B cell (primary cell): ENCODE results near the gene GATA3. TPM values are rescaled to one million over a fixed set of nuclear protein-coding genes. Genes with fewer than 3 reads are reported as not detected.

Experiments
- ATAC-seq: fragments of 200-7000 bp; cut with Tn5 transposase; one replicate; pipeline ENCODE4 v1.10.0; 2021; ENCODE audit warnings: low read depth, mild to moderate bottlenecking, moderate number of reproducible peaks, moderate library complexity
- CTCF ChIA-PET: fragments of 350-600 bp; sonication (Branson Sonifier 250); formaldehyde crosslinking; loops from one replicate; lab custom pipeline; 2021; ENCODE audit warnings: antibody characterized with exemption, inconsistent platforms; lab: Charles Lee
- POLR2A ChIA-PET: fragments of 350-600 bp; sonication (Branson Sonifier 250); formaldehyde crosslinking; loops from one replicate; lab custom pipeline; 2021; ENCODE audit warnings: antibody characterized with exemption; lab: Charles Lee
- DNase-seq: peaks from one replicate; pipeline ENCODE4 v3.0.0; 2013
- H2AFZ ChIP-seq: 2 replicates; pipeline ENCODE4 v1.6.1; 2012; ENCODE audit warnings: mild to moderate bottlenecking, low read depth, low read length; ENCODE audit not compliant: insufficient read depth, poor library complexity, severe bottlenecking
- H3K27ac ChIP-seq, 2 donors: 1 replicate in 1 of 2; 2 replicates in 1 of 2; pipeline ENCODE4 v1.5.1; 2012 to 2013; ENCODE audit warnings: low read length in 2 of 2, mild to moderate bottlenecking in 2 of 2, moderate library complexity in 1 of 2
- H3K27me3 ChIP-seq, 4 experiments: fragments of 200-600 bp in 1 of 4; sonication (generic) in 1 of 4; replicated peaks in 1 of 4; 1 replicate in 2 of 4; 2 replicates in 2 of 4; pipeline versions ENCODE4 v1.6.1 to v1.7.0; 2013 to 2016; ENCODE audit warnings: low read length in 3 of 4, mild to moderate bottlenecking in 2 of 4, mixed read lengths in 1 of 4, moderate library complexity in 1 of 4; ENCODE audit not compliant: insufficient read depth in 4 of 4, control insufficient read depth in 3 of 4; ENCODE audit errors: control extremely low read depth in 1 of 4
- H3K36me3 ChIP-seq, 2 experiments: replicated peaks in 1 of 2; 1 replicate in 1 of 2; 2 replicates in 1 of 2; pipeline versions ENCODE4 v1.6.1 to v1.7.1; 2013; ENCODE audit warnings: low read length in 1 of 2; ENCODE audit not compliant: insufficient read depth in 2 of 2, control insufficient read depth in 1 of 2; ENCODE audit errors: control extremely low read depth in 1 of 2, extremely low read depth in 1 of 2
- H3K4me1 ChIP-seq, 2 donors: fragments of 200-600 bp in 1 of 2; sonication (generic) in 1 of 2; 1 replicate in 1 of 2; 2 replicates in 1 of 2; pipeline versions ENCODE4 v1.5.1 to v1.6.1; 2013 to 2017; ENCODE audit warnings: low read length in 2 of 2; ENCODE audit not compliant: control insufficient read depth in 2 of 2, insufficient read depth in 2 of 2
- H3K4me2 ChIP-seq: replicated peaks from 2 replicates; pipeline ENCODE3; 2012; ENCODE audit warnings: mild to moderate bottlenecking, low read depth, low read length; ENCODE audit not compliant: poor library complexity, severe bottlenecking
- H3K4me3 ChIP-seq, 5 experiments: fragments of 200-600 bp in 1 of 5; sonication (generic) in 1 of 5; 1 replicate in 3 of 5; 2 replicates in 2 of 5; pipeline versions ENCODE4 v1.5.1 to v1.7.0; 2011 to 2016; ENCODE audit warnings: low read length in 4 of 5, mild to moderate bottlenecking in 4 of 5, low read depth in 2 of 5, control low read depth in 1 of 5, moderate library complexity in 1 of 5; ENCODE audit not compliant: insufficient read depth in 1 of 5; ENCODE audit errors: control extremely low read depth in 1 of 5, extremely low read depth in 1 of 5
- H3K79me2 ChIP-seq: fragments of 200-600 bp; sonication (generic); one replicate; pipeline ENCODE4 v1.6.0; 2016; ENCODE audit warnings: low read length; ENCODE audit not compliant: control insufficient read depth, insufficient read depth
- H3K9ac ChIP-seq: fragments of 200-600 bp; sonication (generic); 2 replicates; pipeline ENCODE4 v1.6.1; 2017; ENCODE audit warnings: mild to moderate bottlenecking, low read length, moderate library complexity
- H3K9me3 ChIP-seq, 3 donors: one replicate each; pipeline versions ENCODE4 v1.6.1 to v1.7.1; 2013; ENCODE audit warnings: low read length in 2 of 3; ENCODE audit not compliant: control insufficient read depth in 2 of 3, insufficient read depth in 1 of 3; ENCODE audit errors: control extremely low read depth in 1 of 3
- H4K20me1 ChIP-seq: 2 replicates; pipeline ENCODE4 v1.6.0; 2012; ENCODE audit warnings: mild to moderate bottlenecking, low read length; ENCODE audit not compliant: insufficient read depth, control insufficient read depth, poor library complexity, severe bottlenecking
- H3K27ac Mint-ChIP-seq: one replicate; pipeline ENCODE4 v1.8.0; 2021; ENCODE audit warnings: mixed read lengths
- H3K27me3 Mint-ChIP-seq: one replicate; pipeline ENCODE4 v1.8.0; 2021; ENCODE audit warnings: mixed read lengths
- H3K4me1 Mint-ChIP-seq: one replicate; pipeline ENCODE4 v1.8.0; 2021; ENCODE audit warnings: mixed read lengths
- H3K4me3 Mint-ChIP-seq: one replicate; pipeline ENCODE4 v1.8.0; 2021; ENCODE audit warnings: mixed read lengths
- H3K9me3 Mint-ChIP-seq: one replicate; pipeline ENCODE4 v1.8.0; 2022; ENCODE audit warnings: mixed read lengths; ENCODE audit not compliant: insufficient read depth
- CTCF ChIP-seq: fragments of 200-600 bp; IDR thresholded peaks from one replicate; pipeline ENCODE4 v1.8.0; 2022; ENCODE audit warnings: antibody characterized with exemption, mild to moderate bottlenecking
- EZH2 ChIP-seq: IDR thresholded peaks from 2 replicates; pipeline ENCODE4 v1.6.1; 2012; ENCODE audit warnings: borderline replicate concordance, low read depth, mild to moderate bottlenecking, moderate library complexity, low read length; ENCODE audit not compliant: insufficient read depth, poor library complexity, severe bottlenecking
- WGBS: methylation state at CpG from one replicate; pipeline ENCODE4 v1.1.5; 2013; ENCODE audit warnings: missing lambda C conversion rate; ENCODE audit not compliant: insufficient coverage; 5-methylcytosine and 5-hydroxymethylcytosine counted together
- intact Hi-C: fragments of 100-400 bp; cut with micrococcal nuclease; formaldehyde crosslinking; loops from one replicate; pipeline ENCODE4 v1.10.0; 2022
- polyA plus RNA-seq: library from polyadenylated mRNA; depleted of rRNA; stranded (reverse); fragments of >200 nt; gene quantifications from 2 replicates; pipeline ENCODE4 v1.2.3, GENCODE V29; 2012
- total RNA-seq, 2 donors: library from RNA; stranded (reverse); fragments of 120-200 nt in 1 of 2; gene quantifications; 1 replicate in 1 of 2; 2 replicates in 1 of 2; pipeline versions ENCODE4 v1.2.3 to v1.2.4, GENCODE V29; 2013 to 2022

Gene GATA3
- total and polyA plus RNA-seq, 2 donors (not counting 1 experiment from before 2014, with no cell fraction given) = 0.60 to 0.94 TPM

DNA sequence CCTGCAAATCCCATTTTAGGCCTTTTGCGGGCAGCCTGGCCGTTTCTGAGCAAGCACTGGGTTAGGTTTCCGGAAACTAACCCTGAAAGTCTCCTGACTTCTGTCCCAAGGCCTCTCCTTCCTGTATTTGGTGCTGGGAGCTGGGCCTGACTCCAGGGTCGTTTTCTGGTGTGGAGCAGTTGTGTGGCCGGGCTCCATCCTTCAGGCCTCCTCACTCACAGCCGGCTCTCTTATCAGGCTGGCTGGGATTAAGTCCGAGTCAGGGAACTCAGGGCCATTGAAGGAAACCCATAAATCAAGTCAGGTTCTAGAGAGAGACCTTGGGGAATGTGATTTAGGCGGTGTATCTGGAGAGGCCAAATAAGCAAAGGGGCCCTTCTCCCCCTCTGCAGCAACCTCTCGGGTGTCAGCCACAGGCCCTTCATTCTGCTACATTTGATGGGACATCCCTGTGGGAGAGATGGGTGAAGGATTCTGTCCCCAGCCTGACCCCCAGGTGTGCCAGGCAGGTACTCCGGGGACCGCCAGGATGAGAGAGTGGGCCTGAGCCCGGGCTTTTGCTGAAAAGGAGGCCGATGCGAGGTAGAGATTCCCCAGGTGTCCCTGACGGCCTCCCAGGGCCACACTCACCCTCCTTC lies 3.3 kb downstream of the GATA3 start:
- Histone ChIP-seq H3K79me2 (no peaks in the 10 kb centered on the region), H3K4me3 (no peak overlapping the region), H2AFZ (no peak overlapping the region), H3K36me3 (no peaks in the 10 kb centered on the region), H3K4me2 (no peak overlapping the region), H3K4me1 (peaks cover 57 to 68% of the 10 kb centered on the region in 2 donors), H3K9ac (no peak overlapping the region), H3K27me3 (peaks cover 0 to 61% (median 41%) of the 10 kb centered on the region in 4 experiments), H3K27ac (no peak overlapping the region), H4K20me1 (no peaks in the 10 kb centered on the region), H3K9me3 (peaks cover 0 to 29% (median 0%) of the 10 kb centered on the region in 3 donors)
- 83% methylated on average over 10 of the region's 15 CpGs for WGBS
- CTCF ChIA-PET = no interaction called here
- peaks cover 42% of the 10 kb centered on the region for H3K4me1 Mint-ChIP-seq
- intact Hi-C loops = loop anchor here (10.0 kb wide), 1 partner anchor 583 kb away; no protein-coding TSS in a partner anchor
- peaks cover 47% of the 10 kb centered on the region for H3K27me3 Mint-ChIP-seq
- no peak for ATAC-seq
- POLR2A ChIA-PET = no interaction called here
- H3K27ac Mint-ChIP-seq = no peak overlapping the region
- no peak for DNase-seq
- TF ChIP-seq EZH2 (no peak), CTCF (no peak)
- H3K4me3 Mint-ChIP-seq = no peak overlapping the region
- no peaks in the 10 kb centered on the region for H3K9me3 Mint-ChIP-seq

- Mint-ChIP-seq H3K27me3 (peaks cover 50% of the 10 kb centered on the region), H3K27ac (no peak overlapping the region), H3K4me3 (no peak overlapping the region), H3K9me3 (no peaks in the 10 kb centered on the region), H3K4me1 (peaks cover 38% of the 10 kb centered on the region)
- ATAC-seq = no peak
- H3K4me2 ChIP-seq = no peak overlapping the region
- ChIA-PET CTCF (no interaction called here), POLR2A (no interaction called here)
- intact Hi-C loops = loop anchor here (10.0 kb wide), 1 partner anchor 584 kb away; no protein-coding TSS in a partner anchor
- H3K9ac ChIP-seq = no peak overlapping the region
- no peak for DNase-seq
- WGBS = 95% methylated on average over 42 of the region's 45 CpGs
- peaks cover 0 to 23% (median 0%) of the 10 kb centered on the region in 3 donors for H3K9me3 ChIP-seq
- H3K4me1 ChIP-seq = peaks cover 50 to 61% of the 10 kb centered on the region in 2 donors
- no peak overlapping the region for H3K27ac ChIP-seq
- H3K27me3 ChIP-seq = peaks cover 0 to 56% (median 37%) of the 10 kb centered on the region in 4 experiments
- no peak overlapping the region for H3K4me3 ChIP-seq
- TF ChIP-seq CTCF (no peak), EZH2 (no peak)
- no peak overlapping the region for H2AFZ ChIP-seq
- no peaks in the 10 kb centered on the region for H3K79me2 ChIP-seq
- no peaks in the 10 kb centered on the region for H3K36me3 ChIP-seq
- H4K20me1 ChIP-seq = no peaks in the 10 kb centered on the region
These were observed 4.0 kb downstream of the GATA3 start for GRCh38 chr10:8058274-8059111.
